ENCODE results near the gene TAC3.
"Not testable (repeated sequence)": the region's sequence is repeated elsewhere in the genome, so short reads cannot be mapped to it uniquely, and the experiment has no call there.

TAC3 gene

GRCh38 chr12:57057067-57057751 is 40.9 kb upstream of the TAC3 start:
- no peak overlapping the region for H2AFZ ChIP-seq (ENCODE audit: low read depth, low read length, severe bottlenecking)
- no peaks in the 10 kb centered on the region for H3K9me2 ChIP-seq (replicated peaks; ENCODE audit: insufficient read depth, low read length)
- no peak overlapping the region for H3K9ac ChIP-seq (ENCODE audit: low read length)
- no peaks in the 10 kb centered on the region for H4K20me1 ChIP-seq (ENCODE audit: low read depth, low read length)
- H3F3A ChIP-seq (ENCODE audit: insufficient read depth): 0 out of 2 replicates have a peak, but pooled peaks cover 3% of the 10 kb centered on the region
- TF ChIP-seq CTCF (IDR thresholded peaks at IDR 0.05; ENCODE audit: insufficient read depth, low read length, poor library complexity, severe bottlenecking): no peak
- no peak for TF ChIP-seq EZH2phosphoT487 (conservative IDR thresholded peaks at IDR 0.05; ENCODE audit: low read length)
- H3K27me3 ChIP-seq (ENCODE audit: low read length): no peaks in the 10 kb centered on the region
- H3K79me2 ChIP-seq (ENCODE audit: insufficient read depth, low read length): no peaks in the 10 kb centered on the region
- no peaks in the 10 kb centered on the region for H3K9me3 ChIP-seq (ENCODE audit: insufficient read depth, low read length)
- H3K4me2 ChIP-seq (ENCODE audit: low read depth, low read length, poor library complexity, severe bottlenecking): no peak overlapping the region
- peaks cover 54% of the 10 kb centered on the region for H3K36me3 ChIP-seq (ENCODE audit: low read length)
- H3K4me3 ChIP-seq (ENCODE audit: insufficient read depth, low read length, poor library complexity, severe bottlenecking): no peak overlapping the region
- H3K27ac ChIP-seq (ENCODE audit: low read depth, low read length): no peak overlapping the region

DNA sequence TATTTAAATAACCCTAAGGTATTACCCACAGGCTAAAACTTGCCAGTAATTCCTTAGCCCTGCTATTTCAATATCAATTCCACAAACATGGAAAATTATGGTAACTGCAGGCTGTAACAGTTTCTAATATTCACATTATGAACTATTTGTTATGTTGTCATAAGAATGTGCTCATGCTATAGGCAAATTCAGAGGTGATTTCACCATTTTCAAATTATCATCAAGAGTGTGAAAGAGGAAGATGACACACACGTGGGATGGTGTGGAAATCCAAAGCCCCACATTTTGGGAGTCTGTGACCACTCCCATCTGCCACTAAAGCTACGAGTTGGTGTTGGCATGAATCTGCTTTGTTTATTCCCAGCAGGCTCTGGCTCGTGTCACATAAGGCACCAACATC is 39.5 kb upstream of the TAC3 start:
- Histone ChIP-seq H2AFZ (ENCODE audit: low read depth, low read length, severe bottlenecking) (no peak overlapping the region), H3F3A (ENCODE audit: insufficient read depth) (0 out of 2 replicates have a peak, but pooled peaks cover 3% of the 10 kb centered on the region), H3K27ac (ENCODE audit: low read depth, low read length) (no peak overlapping the region), H3K4me3 (ENCODE audit: insufficient read depth, low read length, poor library complexity, severe bottlenecking) (no peak overlapping the region), H3K27me3 (ENCODE audit: low read length) (no peaks in the 10 kb centered on the region), H4K20me1 (ENCODE audit: low read depth, low read length) (no peaks in the 10 kb centered on the region), H3K36me3 (ENCODE audit: low read length) (peaks cover 52% of the 10 kb centered on the region), H3K79me2 (ENCODE audit: insufficient read depth, low read length) (no peaks in the 10 kb centered on the region), H3K9me2 (replicated peaks; ENCODE audit: insufficient read depth, low read length) (no peaks in the 10 kb centered on the region), H3K4me2 (ENCODE audit: low read depth, low read length, poor library complexity, severe bottlenecking) (no peak overlapping the region), H3K9ac (ENCODE audit: low read length) (no peak overlapping the region), H3K9me3 (ENCODE audit: insufficient read depth, low read length) (no peaks in the 10 kb centered on the region)
- TF ChIP-seq EZH2phosphoT487 (conservative IDR thresholded peaks at IDR 0.05; ENCODE audit: low read length) (no peak), CTCF (IDR thresholded peaks at IDR 0.05; ENCODE audit: insufficient read depth, low read length, poor library complexity, severe bottlenecking) (no peak)

DNA sequence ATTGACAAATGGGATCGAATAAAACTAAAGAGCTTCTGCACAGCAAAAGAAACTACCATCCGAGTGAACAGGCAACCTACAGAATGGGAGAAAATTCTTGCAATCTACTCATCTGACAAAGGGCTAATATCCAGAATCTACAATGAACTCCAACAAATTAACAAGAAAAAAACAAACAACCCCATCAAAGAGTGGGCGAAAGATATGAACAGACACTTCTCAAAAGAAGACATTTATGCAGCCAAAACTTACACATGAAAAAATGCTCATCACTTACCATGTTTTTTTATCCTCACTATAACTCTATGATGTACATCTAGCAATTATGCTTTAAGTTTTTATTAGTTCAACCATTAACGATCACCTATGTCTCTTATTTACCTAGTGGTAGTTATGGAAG is 37.6 kb upstream of the TAC3 start:
- H3K9ac ChIP-seq (ENCODE audit: low read length); H3K4me3 ChIP-seq (ENCODE audit: insufficient read depth, low read length, poor library complexity, severe bottlenecking); H4K20me1 ChIP-seq (ENCODE audit: low read depth, low read length); H3K4me2 ChIP-seq (ENCODE audit: low read depth, low read length, poor library complexity, severe bottlenecking); H2AFZ ChIP-seq (ENCODE audit: low read depth, low read length, severe bottlenecking); H3K79me2 ChIP-seq (ENCODE audit: insufficient read depth, low read length); H3K9me3 ChIP-seq (ENCODE audit: insufficient read depth, low read length); H3K27ac ChIP-seq (ENCODE audit: low read depth, low read length); H3K27me3 ChIP-seq (ENCODE audit: low read length); H3F3A ChIP-seq (ENCODE audit: insufficient read depth); H3K9me2 ChIP-seq (replicated peaks; ENCODE audit: insufficient read depth, low read length): not testable (repeated sequence)
- H3K36me3 ChIP-seq (ENCODE audit: low read length): peaks cover 33% of the 10 kb centered on the region

- H3K4me3 ChIP-seq (ENCODE audit: insufficient read depth, low read length, poor library complexity, severe bottlenecking); H3K79me2 ChIP-seq (ENCODE audit: insufficient read depth, low read length); H3K9me3 ChIP-seq (ENCODE audit: insufficient read depth, low read length); H3K27me3 ChIP-seq (ENCODE audit: low read length); H2AFZ ChIP-seq (ENCODE audit: low read depth, low read length, severe bottlenecking); H3K4me2 ChIP-seq (ENCODE audit: low read depth, low read length, poor library complexity, severe bottlenecking); H3K27ac ChIP-seq (ENCODE audit: low read depth, low read length); H3K9ac ChIP-seq (ENCODE audit: low read length); H3F3A ChIP-seq (ENCODE audit: insufficient read depth); H3K9me2 ChIP-seq (replicated peaks; ENCODE audit: insufficient read depth, low read length); H4K20me1 ChIP-seq (ENCODE audit: low read depth, low read length): not testable (repeated sequence)
- peaks cover 27% of the 10 kb centered on the region for H3K36me3 ChIP-seq (ENCODE audit: low read length)
Observed at GRCh38 chr12:57053146-57053545, 36.8 kb upstream of the TAC3 start.
